ENCODE measurements around the gene PTPN6.

- TF ChIP-seq SIN3A (IDR thresholded peaks at IDR 0.05; ENCODE audit: low read depth, low read length) (no peak), CEBPB (IDR thresholded peaks at IDR 0.05; ENCODE audit: borderline replicate concordance in 1 of 2, low read depth in 2 of 2, low read length in 2 of 2) (no peak), EZH2 (IDR thresholded peaks at IDR 0.05; ENCODE audit: borderline replicate concordance, control insufficient read depth, low read depth, low read length) (no peak), CTCF (IDR thresholded peaks at IDR 0.05 in 2 of 3, conservative IDR thresholded peaks at IDR 0.05 in 1 of 3; ENCODE audit: control insufficient read depth in 2 of 3, extremely low read depth in 1 of 3, insufficient read depth in 1 of 3, low read depth in 3 of 3, low read length in 3 of 3) (no peak), BRCA1 (IDR thresholded peaks at IDR 0.05; ENCODE audit: low read depth, low read length) (no peak), SMC3 (IDR thresholded peaks at IDR 0.05; ENCODE audit: borderline replicate concordance, low read length) (no peak), NFYB (IDR thresholded peaks at IDR 0.05; ENCODE audit: insufficient read depth, low read depth, low read length) (no peak)
Observed at GRCh38 chr12:7004840-7005239, 53.7 kb downstream of the PTPN6 start.

Measured in GM12878 (cell line).